ENCODE data around the gene MPZL2.

The MPZL2 gene

GRCh38 chr11:118272001-118272400 lies 7.9 kb upstream of the MPZL2 start:
- TF ChIP-seq CTCF (conservative IDR thresholded peaks at IDR 0.05; ENCODE audit: low read length), result no peak
- TF ChIP-seq EZH2phosphoT487 (IDR thresholded peaks at IDR 0.05; ENCODE audit: borderline replicate concordance), result no peak
- Histone ChIP-seq H3K9me2 (replicated peaks; ENCODE audit: low read depth, low read length) (no peaks in the 10 kb centered on the region), H3K4me1 (ENCODE audit: insufficient read depth, low read length, poor library complexity, severe bottlenecking) (peaks cover under 1% of the 10 kb centered on the region), H3K9me3 (ENCODE audit: insufficient read depth, low read depth, low read length) (no peaks in the 10 kb centered on the region), H3K9ac (ENCODE audit: low read depth, low read length, poor library complexity, severe bottlenecking) (no peak overlapping the region), H4K20me1 (ENCODE audit: insufficient read depth, low read length, poor library complexity, severe bottlenecking) (no peaks in the 10 kb centered on the region), H3F3A (ENCODE audit: low read depth) (no peaks in the 10 kb centered on the region), H2AFZ (ENCODE audit: low read length) (no peak overlapping the region), H3K4me3 (ENCODE audit: low read length, poor library complexity, severe bottlenecking) (no peak overlapping the region), H3K36me3 (ENCODE audit: insufficient read depth, low read length) (no peaks in the 10 kb centered on the region), H3K27me3 (ENCODE audit: insufficient read depth, low read length, poor library complexity, severe bottlenecking) (peaks cover 34% of the 10 kb centered on the region), H3K4me2 (ENCODE audit: low read depth, low read length, poor library complexity, severe bottlenecking) (no peak overlapping the region), H3K79me2 (ENCODE audit: insufficient read depth, low read length) (no peaks in the 10 kb centered on the region)

- no peaks in the 10 kb centered on the region for H4K20me1 ChIP-seq (ENCODE audit: insufficient read depth, low read length, poor library complexity, severe bottlenecking)
- no peak overlapping the region for H3K9ac ChIP-seq (ENCODE audit: low read depth, low read length, poor library complexity, severe bottlenecking)
- no peaks in the 10 kb centered on the region for H3K9me2 ChIP-seq (replicated peaks; ENCODE audit: low read depth, low read length)
- H2AFZ ChIP-seq (ENCODE audit: low read length), result no peak overlapping the region
- no peak overlapping the region for H3K4me2 ChIP-seq (ENCODE audit: low read depth, low read length, poor library complexity, severe bottlenecking)
- H3F3A ChIP-seq (ENCODE audit: low read depth), result no peaks in the 10 kb centered on the region
- no peak overlapping the region for H3K4me3 ChIP-seq (ENCODE audit: low read length, poor library complexity, severe bottlenecking)
- H3K4me1 ChIP-seq (ENCODE audit: insufficient read depth, low read length, poor library complexity, severe bottlenecking), result peaks cover 5% of the 10 kb centered on the region
- peaks cover 80% of the 10 kb centered on the region for H3K27me3 ChIP-seq (ENCODE audit: insufficient read depth, low read length, poor library complexity, severe bottlenecking)
- no peaks in the 10 kb centered on the region for H3K36me3 ChIP-seq (ENCODE audit: insufficient read depth, low read length)
- no peaks in the 10 kb centered on the region for H3K9me3 ChIP-seq (ENCODE audit: insufficient read depth, low read depth, low read length)
- TF ChIP-seq EZH2phosphoT487 (IDR thresholded peaks at IDR 0.05; ENCODE audit: borderline replicate concordance), result no peak
- TF ChIP-seq CTCF (conservative IDR thresholded peaks at IDR 0.05; ENCODE audit: low read length), result no peak
- H3K79me2 ChIP-seq (ENCODE audit: insufficient read depth, low read length), result no peaks in the 10 kb centered on the region
Measured at GRCh38 chr11:118267486-118267885, 3.4 kb upstream of the MPZL2 start.

- H3K79me2 ChIP-seq (ENCODE audit: insufficient read depth, low read length), result no peaks in the 10 kb centered on the region
- H3K9me3 ChIP-seq (ENCODE audit: insufficient read depth, low read depth, low read length), result no peaks in the 10 kb centered on the region
- no peak overlapping the region for H3K9ac ChIP-seq (ENCODE audit: low read depth, low read length, poor library complexity, severe bottlenecking)
- TF ChIP-seq EZH2phosphoT487 (IDR thresholded peaks at IDR 0.05; ENCODE audit: borderline replicate concordance) (no peak), CTCF (conservative IDR thresholded peaks at IDR 0.05; ENCODE audit: low read length) (no peak)
- H3K36me3 ChIP-seq (ENCODE audit: insufficient read depth, low read length), result no peaks in the 10 kb centered on the region
- H3K4me3 ChIP-seq (ENCODE audit: low read length, poor library complexity, severe bottlenecking), result no peak overlapping the region
- H3K9me2 ChIP-seq (replicated peaks; ENCODE audit: low read depth, low read length), result no peaks in the 10 kb centered on the region
- peaks cover 87% of the 10 kb centered on the region for H3K27me3 ChIP-seq (ENCODE audit: insufficient read depth, low read length, poor library complexity, severe bottlenecking)
- H4K20me1 ChIP-seq (ENCODE audit: insufficient read depth, low read length, poor library complexity, severe bottlenecking), result no peaks in the 10 kb centered on the region
- peaks cover 5% of the 10 kb centered on the region for H3K4me1 ChIP-seq (ENCODE audit: insufficient read depth, low read length, poor library complexity, severe bottlenecking)
- no peaks in the 10 kb centered on the region for H3F3A ChIP-seq (ENCODE audit: low read depth)
- no peak overlapping the region for H3K4me2 ChIP-seq (ENCODE audit: low read depth, low read length, poor library complexity, severe bottlenecking)
- no peak overlapping the region for H2AFZ ChIP-seq (ENCODE audit: low read length)
Measured at GRCh38 chr11:118265954-118266353, 1.9 kb upstream of the MPZL2 start.

Measured in Loucy (cell line).